GM19455 (cell line): ENCODE measurements around the gene ELAC2.

Experiments
- ATAC-seq: cut with Tn5 transposase; IDR thresholded peaks from one replicate; pipeline ENCODE4 v1.9.1; 2021; ENCODE audit not compliant: unreplicated experiment

Gene ELAC2

DNA sequence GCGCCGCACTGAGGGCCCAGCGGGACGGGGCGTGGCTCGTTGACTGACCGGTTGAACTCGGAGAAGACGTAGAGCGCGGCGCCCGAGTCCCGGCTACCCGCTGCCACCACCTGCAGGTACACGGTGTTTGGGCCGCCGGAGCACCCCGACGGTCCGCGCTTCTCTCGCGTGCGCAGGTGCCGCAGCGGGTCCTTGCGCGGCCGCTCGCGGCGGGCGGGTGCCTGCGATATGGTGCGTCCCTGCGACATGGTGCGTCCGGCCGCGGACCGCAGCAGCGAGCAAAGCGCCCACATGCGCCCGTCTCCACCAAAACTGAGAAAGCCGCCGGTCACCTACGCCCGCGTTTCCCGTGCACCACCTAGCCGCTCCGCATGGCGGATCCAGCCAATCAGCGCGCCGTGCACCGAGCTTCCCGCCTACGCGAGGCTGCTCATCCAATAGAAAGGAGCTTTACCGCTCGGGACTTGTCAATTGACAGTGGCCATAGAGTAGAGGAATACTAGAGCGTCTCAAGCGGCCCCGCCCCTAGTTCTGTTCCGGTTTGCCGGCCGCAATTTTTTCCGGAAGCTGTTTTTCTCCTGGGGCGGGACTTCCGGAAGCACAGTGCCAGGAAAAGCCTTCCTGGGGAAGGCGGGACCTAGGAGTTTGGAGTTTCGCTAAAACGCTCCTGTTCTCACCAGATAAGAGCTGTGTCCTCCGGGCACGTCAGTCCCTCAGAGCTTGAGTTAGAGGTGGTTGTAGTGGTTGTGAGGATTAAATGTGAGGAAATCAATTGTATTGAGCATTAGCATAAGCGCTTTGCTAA is at the start of gene ELAC2:
Gene ELAC2 (minus strand): TSS at position 373 of the 805 bp plus-strand sequence. CDS start 80 bp downstream, at position 293.
- ATAC-seq: peak; percentile 98

DNA sequence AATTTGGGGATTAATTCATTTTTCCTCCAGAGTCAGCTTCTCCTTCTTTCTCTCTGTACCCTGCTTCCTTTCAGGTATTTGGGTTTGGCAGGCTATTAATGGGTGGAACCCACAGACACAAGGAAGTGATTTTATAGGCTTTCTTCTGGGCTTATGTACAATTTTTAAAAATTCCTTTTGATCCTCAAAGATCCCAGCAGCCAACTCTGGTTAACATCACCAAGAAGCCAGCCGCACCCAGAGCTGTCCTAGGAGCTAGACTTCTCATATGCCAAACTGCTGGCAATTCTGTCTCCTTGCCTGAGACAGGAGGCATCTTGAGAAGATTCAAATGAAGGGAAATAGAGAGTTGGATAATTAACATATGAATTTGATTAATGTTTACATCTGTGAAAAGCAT is 47.2 kb upstream of the ELAC2 start:
- ATAC-seq: no peak

- no peak for ATAC-seq
Measured at GRCh38 chr17:13055131-13055530, 37.3 kb upstream of the ELAC2 start.

GRCh38 chr17:13054666-13055065 is 36.8 kb upstream of the ELAC2 start:
- ATAC-seq: no peak

DNA sequence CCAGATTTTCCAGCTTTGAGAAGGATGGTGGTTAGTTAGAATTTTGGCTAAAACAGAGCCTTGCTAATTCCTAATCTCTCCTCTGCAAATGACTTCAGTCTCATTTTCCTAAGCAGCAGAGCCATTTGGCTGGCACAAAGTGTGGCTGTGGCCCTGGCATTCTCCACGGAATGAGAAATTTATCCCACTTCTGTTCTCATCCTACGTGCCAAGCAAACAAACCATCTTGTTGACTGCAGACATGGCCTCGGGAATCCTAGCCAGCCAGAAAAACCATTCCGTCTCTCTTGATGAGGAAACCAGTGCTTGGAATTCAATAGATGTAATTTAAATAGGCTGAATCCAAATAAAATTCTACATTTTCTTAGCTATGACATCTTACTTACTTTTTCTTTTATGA is 34.1 kb upstream of the ELAC2 start:
- no peak for ATAC-seq

- no peak for ATAC-seq
Measured at GRCh38 chr17:13047011-13047606, 29.3 kb upstream of the ELAC2 start.

DNA sequence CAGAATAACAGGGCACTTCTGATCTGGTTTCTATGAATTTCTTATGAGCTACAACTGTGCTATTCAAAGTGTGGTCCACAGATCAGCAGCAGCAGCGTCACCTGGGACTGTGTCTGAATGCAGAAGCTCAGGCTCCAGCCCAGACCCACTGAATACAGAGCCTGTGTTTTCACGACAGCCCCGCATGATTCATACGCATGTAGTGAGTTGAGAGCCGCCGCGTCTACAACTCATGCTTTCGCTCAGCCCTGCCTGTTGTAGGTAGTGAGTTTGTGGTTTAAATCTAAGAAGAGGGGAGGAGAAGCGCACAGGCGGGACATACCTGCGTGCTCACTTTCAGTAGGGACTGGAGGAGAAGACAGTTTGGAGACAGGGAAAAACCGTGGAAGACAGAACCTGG is 28.5 kb upstream of the ELAC2 start:
- no peak for ATAC-seq

DNA sequence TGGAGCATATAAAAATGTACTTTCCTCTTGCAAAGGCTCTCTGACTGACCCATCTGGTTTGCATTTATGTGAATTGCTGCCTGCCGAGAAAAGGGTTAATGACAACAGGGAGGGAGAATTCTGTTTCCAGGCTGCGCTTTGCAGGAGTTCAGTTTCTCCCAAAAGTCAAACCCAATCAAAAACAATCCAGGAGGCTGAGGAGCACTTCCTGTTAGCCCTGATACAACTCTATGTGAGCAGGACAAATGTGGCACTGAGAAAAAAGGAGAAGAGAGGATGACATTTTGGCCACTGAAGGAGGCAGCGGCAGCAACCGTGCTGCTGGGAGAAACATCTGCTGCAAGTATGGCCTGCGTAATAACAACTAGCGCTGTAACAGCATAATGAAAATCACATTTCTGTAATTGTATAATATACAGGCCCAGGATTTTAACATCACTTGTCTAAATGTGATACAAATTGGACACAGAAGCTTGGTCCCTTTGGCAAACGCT is 26.8 kb upstream of the ELAC2 start:
- no peak for ATAC-seq

- no peak for ATAC-seq
Measured at GRCh38 chr17:13038931-13039665, 21.3 kb upstream of the ELAC2 start.

DNA sequence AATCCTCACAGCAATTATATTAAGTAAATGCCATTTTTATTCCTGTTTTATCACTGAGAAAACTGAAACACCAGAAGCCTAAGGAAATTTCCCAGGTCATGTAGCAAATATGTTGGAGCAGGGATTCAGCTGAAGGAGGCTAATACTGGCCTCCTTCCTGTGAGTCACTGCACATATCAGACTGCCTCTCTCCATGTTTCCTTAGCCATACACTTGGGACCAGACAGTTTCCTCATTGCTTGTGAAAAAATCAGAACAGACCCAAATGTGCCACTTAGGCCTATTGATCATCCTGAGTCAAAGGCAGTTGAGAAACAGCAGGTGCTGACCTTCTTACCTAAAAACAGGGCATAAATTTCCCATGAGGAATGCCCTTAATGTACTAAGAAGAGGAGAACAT is 18.9 kb upstream of the ELAC2 start:
- ATAC-seq: no peak

DNA sequence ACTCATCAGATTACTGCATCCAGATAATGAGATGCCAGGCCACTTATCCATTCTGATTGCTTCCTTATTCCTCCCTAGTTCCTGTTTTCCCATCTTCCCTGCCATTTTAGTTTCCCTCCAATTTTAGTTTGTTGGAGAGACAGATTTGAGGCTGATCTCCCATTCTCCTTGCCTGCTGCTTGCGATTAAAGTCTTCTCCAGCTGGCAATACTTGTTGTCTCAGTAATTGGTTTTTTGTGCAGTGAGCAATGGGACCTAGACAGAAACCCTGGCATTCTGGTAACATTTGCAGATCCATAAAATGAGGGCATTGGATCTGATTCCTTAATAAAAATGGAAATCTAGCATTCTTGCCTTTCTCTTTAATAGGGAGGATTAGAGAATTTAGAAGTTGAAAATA is 17.6 kb upstream of the ELAC2 start:
- no peak for ATAC-seq

DNA sequence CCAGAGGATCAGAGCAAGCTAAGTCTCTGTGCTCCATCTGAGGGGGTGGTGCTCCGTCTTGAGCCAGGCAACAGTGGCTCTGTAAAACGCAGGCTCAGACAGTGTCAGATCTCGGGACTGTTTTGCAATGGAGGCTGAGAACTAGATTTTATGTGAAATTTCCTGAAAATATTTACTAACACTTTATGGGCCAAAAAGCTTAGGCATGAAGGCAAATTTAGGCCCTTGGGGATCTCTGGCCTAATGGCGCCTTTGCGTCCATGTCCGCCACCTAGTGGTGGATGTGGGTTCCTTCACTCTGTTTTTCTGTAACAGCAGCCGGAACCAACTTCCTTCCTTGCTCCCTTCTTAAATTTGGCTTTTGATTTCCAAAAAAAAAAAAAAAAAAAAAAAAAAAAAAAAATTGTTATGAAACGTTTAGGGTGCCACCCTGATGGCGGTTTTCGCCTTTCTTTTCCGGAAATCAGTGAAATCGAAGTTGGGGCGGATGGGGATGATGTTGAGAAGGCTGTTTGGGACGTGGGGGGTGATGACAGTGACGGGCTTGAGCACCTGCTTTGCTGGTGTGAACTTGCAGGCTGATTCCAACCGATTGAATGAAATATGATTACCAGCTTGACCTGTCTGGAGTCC is 14.0 kb upstream of the ELAC2 start:
- ATAC-seq: peak; percentile 84

DNA sequence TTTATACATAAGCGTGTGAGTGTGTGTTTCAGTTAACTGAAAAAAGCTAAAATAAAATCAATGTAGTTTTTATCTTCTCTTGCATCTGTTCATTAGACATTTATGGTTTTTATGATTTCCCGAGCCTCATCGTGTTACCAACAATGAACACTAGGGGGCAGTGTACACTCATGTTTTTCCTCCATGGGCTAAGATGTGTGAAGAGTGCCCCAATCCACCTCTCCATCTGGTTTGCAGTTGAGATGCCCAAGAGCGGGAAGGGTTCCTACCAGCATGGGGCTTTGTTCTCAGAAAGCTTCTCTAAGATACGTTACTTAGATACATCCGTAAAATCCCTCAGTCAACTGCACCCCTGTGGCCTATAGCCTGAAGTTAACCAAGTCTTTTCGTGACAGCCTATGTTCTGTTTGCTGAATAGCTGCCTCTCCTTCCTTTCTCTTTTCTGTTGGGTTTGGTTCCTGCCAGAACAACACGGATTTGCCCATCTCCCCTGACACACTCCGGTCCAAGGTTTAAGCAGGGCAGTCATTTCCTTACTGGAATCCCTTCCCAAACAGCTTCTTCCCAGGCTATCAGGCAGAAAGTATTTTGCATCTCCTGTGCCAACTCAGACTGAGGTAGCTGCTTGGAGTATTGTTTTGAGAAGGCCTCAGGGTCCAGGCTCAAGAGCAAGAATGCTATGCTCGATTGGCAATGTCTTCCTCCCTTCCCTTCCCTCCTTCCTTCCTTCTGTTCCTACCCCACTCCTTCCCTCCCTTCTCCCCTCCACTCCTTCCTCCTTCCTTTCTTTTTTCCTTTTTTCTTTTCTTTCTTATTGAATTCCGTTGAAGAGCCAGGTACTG is 12.9 kb upstream of the ELAC2 start:
- no peak for ATAC-seq

- ATAC-seq: no peak
Measured at GRCh38 chr17:13030056-13030455, 12.2 kb upstream of the ELAC2 start.

DNA sequence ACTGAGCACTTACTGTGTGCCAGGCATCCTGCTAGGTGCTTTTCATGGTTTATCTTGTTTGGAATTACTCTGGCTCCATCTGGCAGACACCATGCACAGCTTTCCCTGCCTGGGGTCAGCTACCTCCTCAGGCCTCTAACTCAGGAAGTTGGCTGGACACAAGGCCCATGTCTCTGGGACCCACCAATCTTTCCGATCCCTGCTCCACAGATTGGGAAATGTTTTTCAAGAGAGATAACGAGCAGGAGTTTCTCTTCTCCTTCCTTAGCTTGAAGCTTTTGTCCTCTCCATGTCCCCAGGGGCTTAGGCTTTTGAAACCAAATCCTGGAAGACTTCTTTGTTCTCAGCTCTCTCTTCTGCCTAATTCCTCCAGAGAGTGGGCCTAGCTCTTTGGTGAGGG is 11.5 kb upstream of the ELAC2 start:
- ATAC-seq: no peak

DNA sequence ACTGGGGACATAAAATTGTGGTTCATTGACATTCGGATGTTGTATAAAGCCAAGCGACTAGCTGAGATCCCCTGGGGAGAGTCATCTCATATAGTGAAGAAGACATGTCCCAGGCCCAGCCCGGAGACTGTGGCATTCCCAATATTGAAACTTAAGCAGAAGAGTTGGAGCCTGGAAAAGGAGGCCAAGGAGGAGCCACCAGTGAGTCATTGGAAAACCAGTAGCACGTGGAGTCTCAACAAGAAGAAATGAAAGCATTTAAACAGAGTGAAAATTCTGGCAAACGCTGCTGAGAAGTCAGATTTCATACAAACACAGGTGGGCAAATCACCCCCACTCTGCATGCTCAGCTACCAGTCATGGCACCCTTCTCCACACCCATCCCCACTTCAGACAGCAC is 9.4 kb upstream of the ELAC2 start:
- no peak for ATAC-seq

GRCh38 chr17:13025687-13026086 is 7.9 kb upstream of the ELAC2 start:
- ATAC-seq: no peak

- ATAC-seq: no peak
Measured at GRCh38 chr17:13025258-13025627, 7.4 kb upstream of the ELAC2 start.

- peak; percentile 90 for ATAC-seq
Measured at GRCh38 chr17:13024526-13025257, 6.9 kb upstream of the ELAC2 start.

- peak; percentile 56 for ATAC-seq
Measured at GRCh38 chr17:13024016-13024415, 6.2 kb upstream of the ELAC2 start.
